HepG2 (cell line): ENCODE measurements around the gene SRD5A1. TPM values are rescaled to one million over a fixed set of nuclear protein-coding genes. Genes with fewer than 3 reads are reported as not detected.

ENCODE experiments used
- ATAC-seq: fragments of 200-7000 bp; cut with Tn5 transposase; 3 replicates; pipeline ENCODE4 v1.9.1; 2020; ENCODE audit warnings: mild to moderate bottlenecking, moderate library complexity
- BruUV-seq: library from RNA; stranded (reverse); fragments of 400-500 nt; replicated peaks from 2 replicates; lab custom pipeline; 2021; lab: Mats Ljungman, UMichigan
- CTCF ChIA-PET: fragments of 300-600 bp; formaldehyde crosslinking; extraction: SDS; loops from one replicate; lab custom pipeline; 2021; ENCODE audit warnings: low total read pairs, inconsistent platforms, low intra/inter-chr PET ratio; lab: Yijun Ruan, JAX
- POLR2A ChIA-PET: fragments of 350-600 bp; sonication (Branson Sonifier 250); formaldehyde crosslinking; loops from one replicate; lab custom pipeline; 2020; ENCODE audit warnings: antibody characterized with exemption, inconsistent platforms; lab: Yijun Ruan, JAX
- DNase-seq: peaks from one replicate; pipeline ENCODE4 v3.0.0-alpha.2; 2015; ENCODE audit warnings: low spot score
- FAIRE-seq: peaks from 3 replicates; lab custom pipeline; 2011; peaks lifted over from hg19 to GRCh38; lab: Jason Lieb, UNC
- H2AFZ ChIP-seq: one replicate; pipeline ENCODE4 v1.6.1; 2011; ENCODE audit warnings: low read length, inconsistent platforms
- H3K27ac ChIP-seq: fragments of 300-600 bp; 3 replicates; pipeline ENCODE4 v1.8.0; 2011; ENCODE audit warnings: mixed run types, mild to moderate bottlenecking, mixed read lengths, low read length, inconsistent platforms; ENCODE audit not compliant: insufficient read depth; ENCODE audit errors: extremely low read length
- H3K27me3 ChIP-seq, 2 experiments: fragments of 200-600 bp in 1 of 2; 2 replicates in 1 of 2; 3 replicates in 1 of 2; pipeline versions ENCODE4 v1.6.0 to v1.8.0; 2011; ENCODE audit warnings: low read length in 2 of 2, mild to moderate bottlenecking in 2 of 2, moderate library complexity in 2 of 2, inconsistent platforms in 1 of 2; ENCODE audit not compliant: insufficient read depth in 2 of 2, control insufficient read depth in 1 of 2
- H3K36me3 ChIP-seq, 2 experiments: fragments of 200-600 bp in 1 of 2; replicated peaks in 1 of 2; 2 replicates in 1 of 2; 3 replicates in 1 of 2; pipeline versions ENCODE4 v1.5.1 to v1.8.0; 2011; ENCODE audit warnings: low read length in 2 of 2, inconsistent platforms in 1 of 2; ENCODE audit not compliant: insufficient read depth in 2 of 2, control insufficient read depth in 1 of 2
- H3K4me1 ChIP-seq: 2 replicates; pipeline ENCODE4 v1.5.1; 2012; ENCODE audit warnings: low read length, inconsistent platforms; ENCODE audit not compliant: insufficient read depth
- H3K4me2 ChIP-seq: 2 replicates; pipeline ENCODE4 v1.6.0; 2011; ENCODE audit warnings: low read depth, low read length, inconsistent platforms
- H3K4me3 ChIP-seq, 3 experiments: fragments of 200-600 bp in 1 of 3; sonication (generic), shearing (Covaris generic) in 1 of 3; replicated peaks in 1 of 3; 2 replicates each; pipeline ENCODE4 v1.5.1; 2011 to 2016; ENCODE audit warnings: low read length in 3 of 3, inconsistent platforms in 2 of 3, low read depth in 2 of 3, mild to moderate bottlenecking in 2 of 3, control low read depth in 1 of 3, mixed read lengths in 1 of 3; ENCODE audit not compliant: insufficient read depth in 1 of 3
- H3K79me2 ChIP-seq: one replicate; pipeline ENCODE4 v1.6.1; 2011; ENCODE audit warnings: low read length, inconsistent platforms; ENCODE audit not compliant: insufficient read depth
- H3K9ac ChIP-seq: 2 replicates; pipeline ENCODE4 v1.6.0; 2011; ENCODE audit warnings: mild to moderate bottlenecking, low read depth, low read length, inconsistent platforms; ENCODE audit not compliant: insufficient read depth
- H3K9me3 ChIP-seq: 2 replicates; pipeline ENCODE4 v1.5.1; 2012; ENCODE audit warnings: mild to moderate bottlenecking, low read length
- H4K20me1 ChIP-seq: 2 replicates; pipeline ENCODE4 v1.6.0; 2011; ENCODE audit warnings: inconsistent platforms, mild to moderate bottlenecking, low read length, moderate library complexity; ENCODE audit not compliant: insufficient read depth
- CCAR2 ChIP-seq: fragments of 200-400 bp; formaldehyde crosslinking; optimal IDR thresholded peaks from 2 replicates; pipeline ENCODE3; 2018; ENCODE audit warnings: low read depth, mild to moderate bottlenecking, low read length, moderate library complexity
- FOSL2 ChIP-seq: sonication (generic); formaldehyde crosslinking; IDR thresholded peaks from 2 replicates; pipeline ENCODE4 v1.4.0; 2020; ENCODE audit warnings: missing genetic modification reagents
- FOXA1 ChIP-seq, 2 experiments: fragments of 450-650 bp in 1 of 2; sonication (generic) in 1 of 2; formaldehyde crosslinking in 1 of 2; IDR thresholded peaks; 2 replicates each; pipeline versions ENCODE4 v1.4.0 to v1.6.1; 2016 to 2020; ENCODE audit warnings: missing genetic modification reagents in 1 of 2
- HOXA3 ChIP-seq: sonication (generic); formaldehyde crosslinking; IDR thresholded peaks from 2 replicates; pipeline ENCODE4 v1.5.0; 2020; ENCODE audit warnings: missing genetic modification reagents
- NFAT5 ChIP-seq: sonication (generic); formaldehyde crosslinking; IDR thresholded peaks from 2 replicates; pipeline ENCODE4 v1.4.0; 2020; ENCODE audit warnings: missing genetic modification reagents
- PHF5A ChIP-seq: IDR thresholded peaks from one replicate; pipeline ENCODE4 v1.6.1; 2018; ENCODE audit warnings: low read depth, missing genetic modification reagents; ENCODE audit not compliant: unreplicated experiment
- ZNF776 ChIP-seq: sonication (generic); formaldehyde crosslinking; IDR thresholded peaks from 2 replicates; pipeline ENCODE4 v1.4.0; 2020; ENCODE audit warnings: mild to moderate bottlenecking, missing genetic modification reagents
- WGBS: methylation state at CpG from one replicate; pipeline ENCODE4 v1.1.6; 2017; ENCODE audit warnings: low lambda C conversion rate; 5-methylcytosine and 5-hydroxymethylcytosine counted together
- in situ Hi-C: cut with HindIII; loops from 2 replicates; pipeline ENCODE4 v1.10.0; 2017; ENCODE audit warnings: low pct_unique_long_range_greater_than_20kb; ENCODE audit not compliant: extremely low pct_ligation_motif_present
- intact Hi-C: fragments of 100-400 bp; cut with micrococcal nuclease; formaldehyde crosslinking; loops from one replicate; pipeline ENCODE4 v1.10.0; 2022; ENCODE audit not compliant: unreplicated experiment
- polyA plus RNA-seq, 8 experiments: library from polyadenylated mRNA; depleted of rRNA in 3 of 8; stranded (reverse) in 7 of 8; unstranded in 1 of 8; fragments of >200 nt; fragmentation: Illumina TruSeq in 4 of 8; extraction: Trizol in 4 of 8; gene quantifications; 2 replicates each; pipeline versions ENCODE4 v1.2.1 to v1.2.3, GENCODE V29; 2011 to 2016; ENCODE audit warnings: low read depth in 4 of 8, missing spikeins in 1 of 8, mixed read lengths in 1 of 8; ENCODE audit not compliant: insufficient read depth in 1 of 8
- total RNA-seq, 5 experiments: library from RNA; depleted of rRNA; stranded (reverse); fragments of >200 nt; fragmentation: Illumina TruSeq; extraction: Trizol; gene quantifications; 2 replicates each; pipeline ENCODE4 v1.2.3, GENCODE V29; 2016; ENCODE audit warnings: low read depth in 1 of 5
- TF ChIP-seq, protein P1 (sequence below): IDR thresholded peaks from 2 replicates; pipeline ENCODE4 v1.6.1; 2016; ENCODE audit warnings: missing genetic modification reagents, missing compliant biosample characterization

Gene SRD5A1
- total and polyA plus RNA-seq, 2 of the 13 experiments (the other 11 are each of a cell fraction or from before 2014, with no cell fraction given): 6.1 to 9.9 TPM

GRCh38 chr5:6601816-6602215 lies 31.4 kb upstream of the SRD5A1 start:
- no TSS peak for BruUV-seq
- POLR2A ChIA-PET: no interaction called here
- Histone ChIP-seq H2AFZ (no peak overlapping the region), H3K4me2 (no peak overlapping the region), H3K27ac (no peak overlapping the region), H3K79me2 (no peaks in the 10 kb centered on the region), H3K9me3 (no peaks in the 10 kb centered on the region), H3K27me3 (no peaks in the 10 kb centered on the region), H4K20me1 (no peaks in the 10 kb centered on the region), H3K36me3 (peaks cover 37 to 78% of the 10 kb centered on the region in 2 experiments), H3K4me1 (no peaks in the 10 kb centered on the region), H3K9ac (no peak overlapping the region), H3K4me3 (no peak overlapping the region)
- CTCF ChIA-PET: no interaction called here
- intact Hi-C loops: no loop called here
- ATAC-seq: no peak
- DNase-seq: no peak
- TF ChIP-seq HOXA3 (CRISPR knock-in tag) (no peak), ZNF776 (CRISPR knock-in tag) (no peak), FOSL2 (CRISPR knock-in tag) (no peak), NFAT5 (CRISPR knock-in tag) (no peak), CCAR2 (no peak), FOXA1 (IDR thresholded peaks at IDR 0.05) (no peak), FOXA1 (CRISPR knock-in tag; IDR thresholded peaks at IDR 0.05) (no peak), PHF5A (CRISPR knock-in tag) (no peak)
- TF ChIP-seq, protein P1, sequence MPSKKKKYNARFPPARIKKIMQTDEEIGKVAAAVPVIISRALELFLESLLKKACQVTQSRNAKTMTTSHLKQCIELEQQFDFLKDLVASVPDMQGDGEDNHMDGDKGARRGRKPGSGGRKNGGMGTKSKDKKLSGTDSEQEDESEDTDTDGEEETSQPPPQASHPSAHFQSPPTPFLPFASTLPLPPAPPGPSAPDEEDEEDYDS (CRISPR knock-in tag): no peak
- FAIRE-seq: no peak
- in situ Hi-C loops: no loop called here
- WGBS: 99% methylated on average over 5 of the region's 11 CpGs
